CD4-positive, alpha-beta memory T cell (primary cell): ENCODE data around the gene FAM120A. TPM values are rescaled to one million over a fixed set of nuclear protein-coding genes. Genes with fewer than 3 reads are reported as not detected.

ENCODE experiments used
- CTCF ChIA-PET: fragments of 350-600 bp; sonication (Branson Sonifier 250); formaldehyde crosslinking; loops from one replicate; lab custom pipeline; 2021; ENCODE audit warnings: inconsistent platforms; ENCODE audit not compliant: partially characterized antibody; lab: Charles Lee
- POLR2A ChIA-PET: fragments of 350-600 bp; sonication (Branson Sonifier 250); formaldehyde crosslinking; loops from one replicate; lab custom pipeline; 2021; ENCODE audit not compliant: partially characterized antibody; lab: Charles Lee
- DNase-seq, 5 donors: peaks; one replicate each; pipeline versions ENCODE4 v3.0.0 to v3.0.0-alpha.2; 2020 to 2022; ENCODE audit warnings: mixed read lengths in 1 of 5
- H3K27ac ChIP-seq: one replicate; pipeline ENCODE4 v1.7.0; 2013; ENCODE audit warnings: low read depth, low read length
- H3K27me3 ChIP-seq: 2 replicates; pipeline ENCODE4 v1.7.0; 2013; ENCODE audit warnings: mild to moderate bottlenecking, low read length, moderate library complexity; ENCODE audit not compliant: insufficient read depth
- H3K36me3 ChIP-seq: 2 replicates; pipeline ENCODE4 v1.7.0; 2013; ENCODE audit warnings: mild to moderate bottlenecking, low read length, moderate library complexity; ENCODE audit not compliant: insufficient read depth
- H3K4me1 ChIP-seq: 2 replicates; pipeline ENCODE4 v1.7.0; 2013; ENCODE audit warnings: mild to moderate bottlenecking, low read length, moderate library complexity; ENCODE audit not compliant: insufficient read depth
- H3K4me3 ChIP-seq, 2 donors: one replicate each; pipeline ENCODE4 v1.7.0; 2013; ENCODE audit warnings: low read length in 2 of 2, mild to moderate bottlenecking in 1 of 2
- H3K9me3 ChIP-seq, 2 donors: one replicate each; pipeline ENCODE4 v1.7.0; 2013; ENCODE audit warnings: low read length in 2 of 2, control low read depth in 1 of 2; ENCODE audit not compliant: control insufficient read depth in 1 of 2
- H3K27ac Mint-ChIP-seq, 7 donors: one replicate each; pipeline ENCODE4 v1.8.0; 2020 to 2021; ENCODE audit warnings: mixed read lengths in 7 of 7, mild to moderate bottlenecking in 6 of 7, inconsistent platforms in 3 of 7, moderate library complexity in 3 of 7
- H3K27me3 Mint-ChIP-seq, 2 donors: one replicate each; pipeline ENCODE4 v1.8.0; 2020 to 2021; ENCODE audit warnings: mixed read lengths in 2 of 2
- H3K36me3 Mint-ChIP-seq, 2 donors: one replicate each; pipeline ENCODE4 v1.8.0; 2020 to 2021; ENCODE audit warnings: mixed read lengths in 2 of 2, inconsistent platforms in 1 of 2, mild to moderate bottlenecking in 1 of 2
- H3K4me1 Mint-ChIP-seq, 4 donors: one replicate each; pipeline ENCODE4 v1.8.0; 2020 to 2021; ENCODE audit warnings: mixed read lengths in 4 of 4, mild to moderate bottlenecking in 1 of 4
- H3K4me3 Mint-ChIP-seq, 8 donors: one replicate each; pipeline ENCODE4 v1.8.0; 2020 to 2021; ENCODE audit warnings: mixed read lengths in 8 of 8, mild to moderate bottlenecking in 7 of 8, moderate library complexity in 6 of 8, inconsistent platforms in 3 of 8
- H3K9me3 Mint-ChIP-seq, 8 donors: one replicate each; pipeline ENCODE4 v1.8.0; 2020 to 2021; ENCODE audit warnings: mixed read lengths in 8 of 8, mild to moderate bottlenecking in 5 of 8, inconsistent platforms in 3 of 8, moderate library complexity in 1 of 8
- intact Hi-C: fragments of 100-400 bp; cut with micrococcal nuclease; formaldehyde crosslinking; loops from one replicate; pipeline ENCODE4 v1.15.1; 2023
- polyA plus RNA-seq, 2 donors: library from polyadenylated mRNA; unstranded; fragments of 300-500 nt; fragmentation: Illumina TruSeq; gene quantifications; one replicate each; pipeline ENCODE4 v1.2.3, GENCODE V29; 2021
- total RNA-seq, 2 experiments: library from RNA; stranded (reverse); gene quantifications; one replicate each; pipeline ENCODE4 v1.2.3, GENCODE V29; 2021

Gene FAM120A
- total and polyA plus RNA-seq, 4 experiments from 2014 or later: 6.2 to 88.5 (median 49.9) TPM

GRCh38 chr9:93574091-93574899 lies 122.8 kb downstream of the FAM120A start:
- CTCF ChIA-PET: interaction anchor here (1.0 to 1.1 kb wide), 2 partner anchors 8 to 12 kb away, joined by 3 read pairs; no protein-coding TSS in a partner anchor
- Mint-ChIP-seq H3K4me3 (peak overlapping the region; percentile 20 to 92 (median 74)), H3K36me3 (peaks cover 0 to 6% of the 10 kb centered on the region in 2 donors), H3K9me3 (peaks cover 0 to 3% (median 0%) of the 10 kb centered on the region in 8 donors), H3K27me3 (no peaks in the 10 kb centered on the region), H3K4me1 (peaks cover 20 to 54% (median 32%) of the 10 kb centered on the region in 4 donors), H3K27ac (peak overlapping the region in 4 of 7 donors; percentile 47 to 96 (median 78))
- POLR2A ChIA-PET: interaction anchor here (0.6 to 3.8 kb wide), 3 partner anchors 8 to 906 kb away, joined by 4 to 62 read pairs (median 7); partner anchors contain the start of gene FAM120AOS
- no peaks in the 10 kb centered on the region for H3K27me3 ChIP-seq
- intact Hi-C loops: loop anchor here (5.0 kb wide), 1 partner anchor 1282 kb away; the partner anchor contains the start of gene IARS1
- H3K4me3 ChIP-seq: no peak overlapping the region
- DNase-seq: no peak
- H3K4me1 ChIP-seq: peaks cover 33% of the 10 kb centered on the region
- H3K9me3 ChIP-seq: no peaks in the 10 kb centered on the region
- H3K36me3 ChIP-seq: no peaks in the 10 kb centered on the region
- no peak overlapping the region for H3K27ac ChIP-seq

- H3K4me1 Mint-ChIP-seq: peaks cover 25 to 63% (median 39%) of the 10 kb centered on the region in 4 donors
- H3K27me3 Mint-ChIP-seq: no peaks in the 10 kb centered on the region
- no peaks in the 10 kb centered on the region for H3K36me3 ChIP-seq
- H3K9me3 Mint-ChIP-seq: peaks cover 0 to 3% (median 0%) of the 10 kb centered on the region in 8 donors
- H3K4me3 Mint-ChIP-seq: peak overlapping the region; percentile 89 to 93 (median 92)
- DNase-seq: no peak
- peaks cover 0 to 6% of the 10 kb centered on the region in 2 donors for H3K36me3 Mint-ChIP-seq
- H3K4me3 ChIP-seq: peak overlapping the region; percentile 47 to 69
- intact Hi-C loops: loop anchor here (5.0 kb wide), 1 partner anchor 1283 kb away; the partner anchor contains the start of gene IARS1
- ChIA-PET POLR2A (interaction anchor here (0.6 to 3.8 kb wide), 3 partner anchors 9 to 906 kb away, joined by 4 to 62 read pairs (median 7); partner anchors contain the start of gene FAM120AOS), CTCF (interaction anchor here (0.8 to 1.1 kb wide), 2 partner anchors 8 to 9 kb away, joined by 3 read pairs; no protein-coding TSS in a partner anchor)
- no peaks in the 10 kb centered on the region for H3K9me3 ChIP-seq
- H3K27me3 ChIP-seq: no peaks in the 10 kb centered on the region
- peak overlapping the region; percentile 71 for H3K27ac ChIP-seq
- H3K27ac Mint-ChIP-seq: peak overlapping the region; percentile 92 to 96 (median 95)
- peaks cover 42% of the 10 kb centered on the region for H3K4me1 ChIP-seq
Measured at GRCh38 chr9:93574900-93575795, 123.7 kb downstream of the FAM120A start.

DNA sequence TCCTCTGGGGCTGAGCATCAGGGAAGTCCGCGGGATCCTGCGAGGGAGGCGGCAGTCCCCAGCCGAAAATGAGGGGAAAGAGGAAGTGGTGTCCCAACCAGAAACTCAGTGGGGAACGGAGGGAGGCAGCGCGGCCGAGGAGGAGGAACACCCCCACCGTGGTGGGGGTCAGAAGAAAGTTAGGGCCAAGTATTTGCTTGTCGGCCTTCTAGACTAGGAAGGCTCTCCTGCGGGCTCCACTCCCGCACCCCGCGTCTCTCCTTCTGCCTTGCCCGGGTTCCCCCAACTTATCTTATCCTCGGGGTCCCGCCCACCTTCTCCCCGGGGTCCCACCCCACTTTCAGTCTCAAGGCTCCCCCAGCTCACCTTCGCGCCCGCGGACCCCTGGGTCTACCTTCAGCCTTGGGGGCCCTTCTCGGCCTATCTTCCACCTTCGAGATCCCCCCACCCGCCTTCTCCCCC lies 124.3 kb downstream of the FAM120A start:
- H3K27ac Mint-ChIP-seq: peak overlapping the region; percentile 92 to 96 (median 95)
- Histone ChIP-seq H3K4me3 (peak overlapping the region; percentile 47 to 69), H3K27ac (peak overlapping the region; percentile 71), H3K4me1 (peaks cover 45% of the 10 kb centered on the region), H3K27me3 (no peaks in the 10 kb centered on the region), H3K36me3 (no peaks in the 10 kb centered on the region), H3K9me3 (no peaks in the 10 kb centered on the region)
- peak; percentile 42 to 68 (median 48) for DNase-seq
- intact Hi-C loops: loop anchor here (1.0 kb wide), 1 partner anchor 10 kb away; no protein-coding TSS in a partner anchor
- H3K4me3 Mint-ChIP-seq: peak overlapping the region; percentile 89 to 93 (median 92)
- H3K9me3 Mint-ChIP-seq: no peaks in the 10 kb centered on the region
- peaks cover 32 to 69% (median 43%) of the 10 kb centered on the region in 4 donors for H3K4me1 Mint-ChIP-seq
- H3K27me3 Mint-ChIP-seq: no peaks in the 10 kb centered on the region
- CTCF ChIA-PET: interaction anchor here (0.8 kb wide), 1 partner anchor 8 kb away, joined by 3 read pairs; no protein-coding TSS in a partner anchor
- H3K36me3 Mint-ChIP-seq: peaks cover 0 to 6% of the 10 kb centered on the region in 2 donors
- POLR2A ChIA-PET: interaction anchor here (3.8 kb wide), 1 partner anchor 9 kb away, joined by 62 read pairs; no protein-coding TSS in a partner anchor

GRCh38 chr9:93576258-93577077 lies 125.0 kb downstream of the FAM120A start, which contains the start of gene PHF2:
Gene PHF2, plus strand, starts transcription at chr9:93576584. Its CDS starts 190 bp downstream, at chr9:93576774.
- CTCF ChIA-PET: interaction anchor here (0.8 kb wide), 1 partner anchor 9 kb away, joined by 3 read pairs; no protein-coding TSS in a partner anchor
- peak within 1 kb of the TSS; percentile 71 for H3K27ac ChIP-seq
- Mint-ChIP-seq H3K4me1 (peaks cover 35 to 76% (median 48%) of the 10 kb centered on the region in 4 donors), H3K27ac (peak within 1 kb of the TSS; percentile 92 to 96 (median 95)), H3K9me3 (no peaks in the 10 kb centered on the region), H3K27me3 (no peaks in the 10 kb centered on the region), H3K36me3 (peaks cover 0 to 6% of the 10 kb centered on the region in 2 donors), H3K4me3 (peak within 1 kb of the TSS; percentile 89 to 93 (median 92))
- H3K4me3 ChIP-seq: peak within 1 kb of the TSS; percentile 47 to 69
- peaks cover 45% of the 10 kb centered on the region for H3K4me1 ChIP-seq
- no peaks in the 10 kb centered on the region for H3K27me3 ChIP-seq
- peak; percentile 35 to 49 (median 42) for DNase-seq
- intact Hi-C loops: loop anchor here (1.0 kb wide), 1 partner anchor 10 kb away; no protein-coding TSS in a partner anchor
- POLR2A ChIA-PET: interaction anchor here (3.8 kb wide), 1 partner anchor 10 kb away, joined by 62 read pairs; no protein-coding TSS in a partner anchor
- no peaks in the 10 kb centered on the region for H3K9me3 ChIP-seq
- no peaks in the 10 kb centered on the region for H3K36me3 ChIP-seq

DNA sequence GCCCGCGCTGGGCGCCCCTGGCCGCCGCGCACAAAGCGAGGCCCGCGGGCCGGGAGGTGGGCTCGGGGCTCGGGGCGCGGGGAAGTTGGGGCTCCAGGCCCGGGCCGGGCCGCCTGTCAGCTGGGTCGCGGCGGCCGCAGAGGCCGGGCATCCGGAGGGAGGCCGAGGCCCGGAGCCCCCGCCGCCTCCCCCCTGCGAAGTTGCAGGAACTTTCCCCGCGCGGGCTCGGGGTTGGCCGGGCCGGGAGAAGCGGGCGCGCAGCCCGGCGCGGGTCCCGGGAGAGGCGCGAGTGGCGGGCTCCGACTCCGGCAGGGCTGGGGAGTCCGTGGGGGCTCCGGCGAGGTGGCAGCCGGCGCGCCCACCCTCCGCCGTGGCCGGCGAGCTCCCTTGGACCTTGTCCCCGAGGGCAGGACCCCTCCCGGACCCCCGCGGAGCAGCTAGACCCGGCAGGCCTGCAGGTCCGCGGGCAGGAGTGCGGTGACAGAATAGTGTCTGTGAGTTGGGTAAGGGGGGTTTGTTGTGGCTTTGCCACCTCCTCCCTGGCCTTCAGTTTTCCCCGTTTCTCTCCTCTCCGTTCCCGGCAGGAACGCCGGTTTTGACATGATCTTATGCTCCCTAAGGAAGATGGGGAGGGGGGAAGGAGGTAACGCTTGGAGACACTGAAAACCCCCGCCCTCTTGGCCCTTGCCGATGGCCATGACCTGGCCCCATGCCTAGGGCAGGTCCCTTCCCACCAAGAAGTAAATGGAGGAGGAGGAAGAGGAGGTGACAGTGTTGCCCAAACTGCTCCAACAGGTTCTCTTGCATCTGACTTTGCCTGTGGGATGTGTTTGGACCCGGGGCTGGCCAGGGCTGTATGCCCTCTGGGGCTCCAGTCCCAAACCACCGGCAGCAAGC lies 125.8 kb downstream of the FAM120A start:
- ChIA-PET POLR2A (interaction anchor here (3.8 kb wide), 1 partner anchor 11 kb away, joined by 62 read pairs; no protein-coding TSS in a partner anchor), CTCF (no interaction called here)
- H3K27ac ChIP-seq: peak overlapping the region; percentile 45
- intact Hi-C loops: no loop called here
- no peaks in the 10 kb centered on the region for H3K36me3 ChIP-seq
- H3K27me3 ChIP-seq: no peaks in the 10 kb centered on the region
- no peaks in the 10 kb centered on the region for H3K27me3 Mint-ChIP-seq
- H3K9me3 ChIP-seq: no peaks in the 10 kb centered on the region
- H3K4me3 ChIP-seq: peak overlapping the region in 1 of 2 donors; percentile 62
- H3K4me1 ChIP-seq: peaks cover 45% of the 10 kb centered on the region
- peak in 3 of 5 donors; percentile 25 to 33 (median 27) for DNase-seq
- H3K4me1 Mint-ChIP-seq: peaks cover 35 to 84% (median 52%) of the 10 kb centered on the region in 4 donors
- peaks cover 0 to 6% of the 10 kb centered on the region in 2 donors for H3K36me3 Mint-ChIP-seq
- H3K9me3 Mint-ChIP-seq: no peaks in the 10 kb centered on the region
- peak overlapping the region; percentile 70 to 94 (median 89) for H3K27ac Mint-ChIP-seq
- H3K4me3 Mint-ChIP-seq: peak overlapping the region; percentile 87 to 89 (median 88)
